Endothelial cell (in vitro differentiated cells): ENCODE measurements around the gene KLF3. TPM values are rescaled to one million over a fixed set of nuclear protein-coding genes. Genes with fewer than 3 reads are reported as not detected.

ENCODE experiments used
- DNase-seq: peaks from one replicate; pipeline ENCODE4 v3.0.0; 2021; ENCODE audit warnings: low spot score
- H3K27ac Mint-ChIP-seq: one replicate; pipeline ENCODE4 v1.8.0; 2021; ENCODE audit warnings: mixed read lengths, inconsistent platforms; ENCODE audit not compliant: unreplicated experiment
- H3K27me3 Mint-ChIP-seq: one replicate; pipeline ENCODE4 v1.8.0; 2021; ENCODE audit warnings: mild to moderate bottlenecking, moderate library complexity, mixed read lengths, inconsistent platforms; ENCODE audit not compliant: unreplicated experiment
- H3K36me3 Mint-ChIP-seq: one replicate; pipeline ENCODE4 v1.8.0; 2021; ENCODE audit warnings: mild to moderate bottlenecking, low read depth, mixed read lengths, inconsistent platforms; ENCODE audit not compliant: unreplicated experiment
- H3K4me1 Mint-ChIP-seq: one replicate; pipeline ENCODE4 v1.8.0; 2021; ENCODE audit warnings: mild to moderate bottlenecking, mixed read lengths, inconsistent platforms; ENCODE audit not compliant: unreplicated experiment
- H3K4me3 Mint-ChIP-seq: one replicate; pipeline ENCODE4 v1.8.0; 2021; ENCODE audit warnings: mild to moderate bottlenecking, mixed read lengths, inconsistent platforms; ENCODE audit not compliant: unreplicated experiment
- H3K9me3 Mint-ChIP-seq: one replicate; pipeline ENCODE4 v1.8.0; 2021; ENCODE audit warnings: mixed read lengths, inconsistent platforms; ENCODE audit not compliant: unreplicated experiment
- total RNA-seq: library from RNA; stranded (reverse); fragmentation: NEBNext Ultra II Directional; extraction: Animal tissue kit (Norgen Biotek cat#: 25700); gene quantifications from one replicate; pipeline ENCODE4 v1.2.1, GENCODE V29; 2021; ENCODE audit not compliant: unreplicated experiment
- TF ChIP-seq, protein P1 (sequence below): fragments of 200-600 bp; sonication (generic); IDR thresholded peaks from one replicate; pipeline ENCODE4 v1.5.0; 2021; ENCODE audit warnings: antibody characterized with exemption; ENCODE audit not compliant: unreplicated experiment

KLF3 gene
- total RNA-seq, 1 donor from 2014 or later = 73.4 TPM

DNA sequence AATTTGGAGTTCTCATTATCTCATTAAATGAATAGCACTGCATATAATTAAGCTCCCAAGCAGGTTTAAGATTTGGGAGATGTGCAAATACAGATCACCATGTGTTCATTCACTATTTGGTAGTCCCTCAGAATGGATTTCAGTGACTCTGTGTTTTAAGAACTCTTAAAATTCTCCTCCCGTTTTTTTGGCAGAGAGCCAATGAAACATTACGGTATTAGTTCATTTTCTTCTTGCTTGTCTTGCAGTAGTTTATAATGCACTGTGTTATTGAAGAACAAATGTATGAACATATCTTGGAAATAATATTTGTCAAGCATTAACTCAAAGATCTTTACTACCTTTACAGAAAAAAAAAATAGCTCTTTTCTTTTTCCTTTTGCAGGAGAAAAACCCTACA is 32.7 kb downstream of the KLF3 start:
- H3K27me3 Mint-ChIP-seq = peaks cover 3% of the 10 kb centered on the region
- no peaks in the 10 kb centered on the region for H3K4me1 Mint-ChIP-seq

DNA sequence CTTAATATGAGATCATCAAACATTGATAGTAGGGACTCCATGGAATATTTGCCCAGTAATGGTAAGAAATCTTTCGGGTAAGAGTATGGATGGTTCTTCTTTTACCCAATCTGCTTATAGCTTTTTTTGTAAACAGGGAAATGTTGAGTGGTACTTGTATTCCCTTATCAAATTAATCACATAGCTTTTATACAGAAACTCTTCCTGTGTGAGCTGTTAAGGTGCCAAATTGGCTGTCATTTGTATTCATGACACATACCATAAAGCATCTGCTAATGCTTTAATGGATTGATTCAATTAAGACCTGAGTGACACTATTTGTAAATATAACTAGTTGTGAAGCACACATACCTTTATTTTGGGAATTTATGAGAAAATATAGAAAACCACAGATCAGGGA is 34.2 kb downstream of the KLF3 start:
- Mint-ChIP-seq H3K27ac (no peak overlapping the region), H3K9me3 (no peaks in the 10 kb centered on the region), H3K4me3 (no peak overlapping the region), H3K4me1 (no peaks in the 10 kb centered on the region), H3K36me3 (peaks cover 35% of the 10 kb centered on the region), H3K27me3 (peaks cover 3% of the 10 kb centered on the region)
- DNase-seq = no peak
- TF ChIP-seq, protein P1, sequence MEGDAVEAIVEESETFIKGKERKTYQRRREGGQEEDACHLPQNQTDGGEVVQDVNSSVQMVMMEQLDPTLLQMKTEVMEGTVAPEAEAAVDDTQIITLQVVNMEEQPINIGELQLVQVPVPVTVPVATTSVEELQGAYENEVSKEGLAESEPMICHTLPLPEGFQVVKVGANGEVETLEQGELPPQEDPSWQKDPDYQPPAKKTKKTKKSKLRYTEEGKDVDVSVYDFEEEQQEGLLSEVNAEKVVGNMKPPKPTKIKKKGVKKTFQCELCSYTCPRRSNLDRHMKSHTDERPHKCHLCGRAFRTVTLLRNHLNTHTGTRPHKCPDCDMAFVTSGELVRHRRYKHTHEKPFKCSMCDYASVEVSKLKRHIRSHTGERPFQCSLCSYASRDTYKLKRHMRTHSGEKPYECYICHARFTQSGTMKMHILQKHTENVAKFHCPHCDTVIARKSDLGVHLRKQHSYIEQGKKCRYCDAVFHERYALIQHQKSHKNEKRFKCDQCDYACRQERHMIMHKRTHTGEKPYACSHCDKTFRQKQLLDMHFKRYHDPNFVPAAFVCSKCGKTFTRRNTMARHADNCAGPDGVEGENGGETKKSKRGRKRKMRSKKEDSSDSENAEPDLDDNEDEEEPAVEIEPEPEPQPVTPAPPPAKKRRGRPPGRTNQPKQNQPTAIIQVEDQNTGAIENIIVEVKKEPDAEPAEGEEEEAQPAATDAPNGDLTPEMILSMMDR = no peak

More for the DNA sequence above, 32.7 kb downstream of the KLF3 start:
- no peak for DNase-seq
- TF ChIP-seq, protein P1 = no peak
- no peak overlapping the region for H3K27ac Mint-ChIP-seq
- no peaks in the 10 kb centered on the region for H3K9me3 Mint-ChIP-seq
- peaks cover 35% of the 10 kb centered on the region for H3K36me3 Mint-ChIP-seq
- no peak overlapping the region for H3K4me3 Mint-ChIP-seq

DNA sequence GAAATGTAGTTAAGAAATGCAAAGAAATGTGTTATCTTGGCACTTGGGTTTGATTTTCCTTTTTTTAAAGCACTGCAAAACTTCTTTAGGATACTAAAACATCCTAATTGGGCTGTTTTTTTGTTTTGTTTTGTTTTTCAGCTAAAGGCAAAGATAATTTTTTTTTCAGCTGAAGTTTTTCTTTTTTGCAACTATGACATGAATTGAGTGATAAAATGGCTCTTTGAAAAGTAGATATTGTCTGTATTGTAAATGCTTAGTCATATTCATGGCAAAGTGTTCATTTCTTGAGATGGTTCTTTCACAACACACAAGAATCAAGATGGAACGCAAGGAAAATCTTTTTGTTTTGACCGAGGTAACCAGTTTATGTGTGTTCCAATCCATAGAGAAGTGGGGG is 35.1 kb downstream of the KLF3 start:
- no peaks in the 10 kb centered on the region for H3K9me3 Mint-ChIP-seq
- no peak overlapping the region for H3K4me3 Mint-ChIP-seq
- H3K27me3 Mint-ChIP-seq = peaks cover 3% of the 10 kb centered on the region
- DNase-seq = no peak
- TF ChIP-seq, protein P1 = no peak
- peaks cover 34% of the 10 kb centered on the region for H3K36me3 Mint-ChIP-seq
- peaks cover 1% of the 10 kb centered on the region for H3K4me1 Mint-ChIP-seq
- H3K27ac Mint-ChIP-seq = no peak overlapping the region

DNA sequence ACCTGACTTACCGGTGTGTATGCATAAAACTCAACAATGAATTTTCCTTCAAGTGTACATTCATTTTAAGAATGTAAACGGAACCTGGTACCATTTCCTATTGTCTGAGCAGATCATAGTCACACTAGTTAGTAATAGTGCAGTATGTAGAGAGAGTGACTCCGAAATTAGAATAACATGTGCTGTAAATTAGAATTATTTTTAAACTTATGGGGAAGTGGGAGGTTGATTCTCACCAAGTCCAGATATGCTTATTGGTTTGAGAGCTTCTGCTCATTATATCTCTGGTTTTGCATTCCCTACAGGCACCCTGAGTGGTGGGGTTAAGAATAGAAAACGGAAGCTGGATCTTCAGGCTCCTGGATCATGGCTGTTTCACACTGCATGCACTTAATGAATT is 39.6 kb downstream of the KLF3 start:
- Mint-ChIP-seq H3K36me3 (no peaks in the 10 kb centered on the region), H3K4me1 (peaks cover 12% of the 10 kb centered on the region), H3K27me3 (peaks cover 1% of the 10 kb centered on the region), H3K9me3 (no peaks in the 10 kb centered on the region), H3K27ac (no peak overlapping the region), H3K4me3 (no peak overlapping the region)
- TF ChIP-seq, protein P1 = no peak
- DNase-seq = no peak

DNA sequence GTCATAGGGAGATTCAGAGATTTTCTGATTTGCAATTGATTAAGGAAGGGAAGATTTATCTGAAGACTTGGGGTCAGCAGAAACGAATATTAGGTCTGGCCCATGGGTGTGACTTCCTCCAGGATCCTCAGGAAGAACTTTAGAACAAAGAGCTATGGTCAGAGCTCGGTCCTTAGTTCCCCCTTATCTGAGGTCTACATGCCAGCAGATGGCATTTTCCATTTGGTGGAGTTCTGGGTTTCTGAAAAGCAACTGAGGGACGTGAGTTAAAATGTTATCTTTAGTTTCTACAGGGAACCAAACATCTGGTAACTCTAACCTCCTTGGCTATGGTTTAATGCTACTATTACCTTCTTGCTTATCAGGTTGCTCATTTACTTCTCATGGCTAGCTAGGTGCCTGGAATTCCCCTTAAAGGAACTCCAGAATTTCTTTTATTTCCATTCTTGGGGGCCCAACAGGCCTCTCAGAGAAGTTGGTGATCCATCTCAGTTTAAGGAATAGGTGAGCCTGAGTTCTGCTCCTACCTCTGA is 40.7 kb downstream of the KLF3 start:
- TF ChIP-seq, protein P1 = no peak
- Mint-ChIP-seq H3K4me3 (no peak overlapping the region), H3K9me3 (no peaks in the 10 kb centered on the region), H3K27ac (no peak overlapping the region), H3K4me1 (peaks cover 12% of the 10 kb centered on the region), H3K27me3 (peaks cover 1% of the 10 kb centered on the region), H3K36me3 (no peaks in the 10 kb centered on the region)
- DNase-seq = no peak
